PC-9 (cell line): ENCODE measurements around the gene DHRS2. TPM values are rescaled to one million over a fixed set of nuclear protein-coding genes. Genes with fewer than 3 reads are reported as not detected.

Source experiments
- BruUV-seq: library from RNA; stranded (reverse); fragments of 400-500 nt; replicated peaks from 2 replicates; lab custom pipeline; 2021; lab: Mats Ljungman, UMichigan
- CTCF ChIA-PET: fragments of 300-600 bp; sonication (Branson Sonifier 250); formaldehyde crosslinking; loops from one replicate; lab custom pipeline; 2022; ENCODE audit warnings: antibody characterized with exemption; lab: Charles Lee
- POLR2A ChIA-PET: fragments of 300-600 bp; sonication (Branson Sonifier 250); formaldehyde crosslinking; loops from one replicate; lab custom pipeline; 2022; ENCODE audit warnings: antibody characterized with exemption; ENCODE audit not compliant: unreplicated experiment; lab: Charles Lee
- DNase-seq, 2 experiments: peaks; one replicate each; pipeline versions ENCODE4 v3.0.0 to v3.0.0-alpha.2; 2015 to 2022; ENCODE audit warnings: mixed read lengths in 1 of 2
- H2AFZ ChIP-seq: fragments of 200-600 bp; sonication (generic); 2 replicates; pipeline ENCODE4 v1.8.1; 2017; ENCODE audit warnings: antibody characterized with exemption
- H3F3A ChIP-seq: fragments of 200-600 bp; sonication (generic); 2 replicates; pipeline ENCODE4 v1.8.1; 2017; ENCODE audit warnings: antibody characterized with exemption, mild to moderate bottlenecking, low read depth; ENCODE audit not compliant: insufficient read depth
- H3K27ac ChIP-seq: fragments of 200-600 bp; sonication (generic); 2 replicates; pipeline ENCODE4 v1.6.1; 2016; ENCODE audit warnings: mixed run types
- H3K27me3 ChIP-seq: fragments of 200-600 bp; sonication (generic); 2 replicates; pipeline ENCODE4 v1.6.1; 2016; ENCODE audit warnings: low read depth, mixed run types; ENCODE audit not compliant: insufficient read depth
- H3K36me3 ChIP-seq: fragments of 200-600 bp; sonication (generic); 2 replicates; pipeline ENCODE4 v1.6.1; 2016; ENCODE audit warnings: low read depth, mixed run types
- H3K4me1 ChIP-seq: fragments of 200-600 bp; sonication (generic); replicated peaks from 2 replicates; pipeline ENCODE4 v1.6.1; 2016; ENCODE audit warnings: mixed run types; ENCODE audit not compliant: insufficient read depth
- H3K4me2 ChIP-seq: fragments of 200-600 bp; sonication (generic); 2 replicates; pipeline ENCODE4 v1.6.1; 2017; ENCODE audit warnings: mixed run types
- H3K4me3 ChIP-seq: fragments of 200-600 bp; sonication (generic); 2 replicates; pipeline ENCODE4 v1.6.1; 2016; ENCODE audit warnings: mixed run types
- H3K79me2 ChIP-seq: fragments of 200-600 bp; sonication (generic); 2 replicates; pipeline ENCODE4 v1.6.1; 2017; ENCODE audit warnings: low read depth, mixed run types
- H3K9me2 ChIP-seq: fragments of 200-600 bp; sonication (generic); 2 replicates; pipeline ENCODE4 v1.8.1; 2017; ENCODE audit warnings: mild to moderate bottlenecking; ENCODE audit not compliant: insufficient read depth
- H3K9me3 ChIP-seq: fragments of 200-600 bp; sonication (generic); 2 replicates; pipeline ENCODE4 v1.8.1; 2016; ENCODE audit warnings: low read depth; ENCODE audit not compliant: insufficient read depth
- H4K20me1 ChIP-seq: fragments of 200-600 bp; sonication (generic); 2 replicates; pipeline ENCODE4 v1.8.1; 2017; ENCODE audit not compliant: insufficient read depth
- CTCF ChIP-seq: fragments of 200-600 bp; sonication (generic); conservative IDR thresholded peaks from 2 replicates; pipeline ENCODE4 v1.6.1; 2017; ENCODE audit warnings: mixed run types, antibody characterized with exemption, mild to moderate bottlenecking, moderate library complexity
- EZH2 ChIP-seq: fragments of 200-600 bp; sonication (generic); IDR thresholded peaks from 2 replicates; pipeline ENCODE4 v1.8.0; 2017; ENCODE audit warnings: antibody characterized with exemption, low read depth
- intact Hi-C: fragments of 100-400 bp; cut with micrococcal nuclease; formaldehyde crosslinking; loops from one replicate; pipeline ENCODE4 v1.10.0; 2022; ENCODE audit not compliant: unreplicated experiment
- total RNA-seq: library from RNA; stranded (reverse); gene quantifications from 2 replicates; pipeline ENCODE4 v1.2.3, GENCODE V29; 2021

The DHRS2 gene
- total RNA-seq, 1 experiment from 2014 or later: 0.55 TPM

DNA sequence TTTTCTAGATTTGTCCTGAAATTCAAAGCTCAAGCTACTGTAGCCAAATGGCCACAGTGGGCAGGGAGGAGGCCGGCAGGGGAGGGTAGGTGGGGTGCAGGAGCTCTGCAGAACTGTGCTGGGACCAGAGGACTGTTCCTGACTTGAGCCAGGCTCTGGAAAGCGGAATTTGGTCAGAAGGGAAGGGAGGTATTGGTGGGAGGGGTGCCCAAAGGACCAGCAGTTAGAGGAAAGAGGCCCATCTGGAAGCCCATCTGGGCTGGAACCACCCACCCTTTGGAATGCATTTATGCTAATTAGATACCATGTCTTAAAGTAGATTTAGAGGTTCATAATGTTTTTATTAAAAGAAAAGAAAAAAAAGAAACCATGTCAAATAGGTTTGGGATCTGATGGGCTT lies 33.1 kb upstream of the DHRS2 start:
- no peaks in the 10 kb centered on the region for H3K36me3 ChIP-seq
- H3K27ac ChIP-seq: no peak overlapping the region
- no peaks in the 10 kb centered on the region for H3K9me3 ChIP-seq
- DNase-seq: no peak
- no peaks in the 10 kb centered on the region for H3F3A ChIP-seq
- H4K20me1 ChIP-seq: no peaks in the 10 kb centered on the region
- H3K4me1 ChIP-seq: peaks cover 8% of the 10 kb centered on the region; the same call in 1 of the 2 replicates
- no peak overlapping the region for H3K4me2 ChIP-seq
- ChIA-PET POLR2A (interaction anchor here (0.7 kb wide), 1 partner anchor 491 kb away, joined by 5 read pairs; the partner anchor contains the start of gene PCK2), CTCF (no interaction called here)
- intact Hi-C loops: no loop called here
- H3K4me3 ChIP-seq: no peak overlapping the region
- no TSS peak for BruUV-seq
- TF ChIP-seq CTCF: no peak
- no peak for TF ChIP-seq EZH2
- H3K9me2 ChIP-seq: no peaks in the 10 kb centered on the region
- no peak overlapping the region for H2AFZ ChIP-seq
- H3K27me3 ChIP-seq: no peaks in the 10 kb centered on the region
- H3K79me2 ChIP-seq: no peaks in the 10 kb centered on the region

DNA sequence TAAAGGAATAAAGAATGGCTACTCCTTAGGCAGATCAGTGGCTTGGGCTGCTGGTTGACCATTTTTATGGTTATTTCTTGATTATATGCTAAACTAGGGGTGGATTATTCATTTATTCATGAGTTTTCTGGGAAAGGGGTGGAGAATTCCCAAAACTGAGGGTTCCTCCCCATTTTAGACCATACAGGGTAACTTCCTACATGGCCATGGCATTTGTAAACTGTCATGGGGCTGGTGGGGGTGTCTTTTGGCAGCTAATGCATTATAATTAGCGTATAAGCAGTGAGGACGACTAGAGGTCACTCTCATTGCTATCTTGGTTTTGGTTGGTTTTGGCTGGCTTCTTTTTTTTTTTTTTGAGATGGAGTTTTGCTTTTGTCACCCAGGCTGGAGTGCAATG lies 32.0 kb upstream of the DHRS2 start:
- intact Hi-C loops: no loop called here

GRCh38 chr14:23604675-23605170 lies 31.4 kb upstream of the DHRS2 start:
- ChIA-PET POLR2A (no interaction called here), CTCF (no interaction called here)
- no peaks in the 10 kb centered on the region for H3F3A ChIP-seq
- TF ChIP-seq EZH2 (no peak), CTCF (no peak)
- no peak overlapping the region for H3K27ac ChIP-seq
- H3K9me2 ChIP-seq: no peaks in the 10 kb centered on the region
- no peak overlapping the region for H2AFZ ChIP-seq
- DNase-seq: peak in 1 of 2 experiments; percentile 36
- no peaks in the 10 kb centered on the region for H3K36me3 ChIP-seq
- intact Hi-C loops: no loop called here
- H3K4me3 ChIP-seq: no peak overlapping the region
- no peaks in the 10 kb centered on the region for H4K20me1 ChIP-seq
- H3K4me1 ChIP-seq: peaks cover 8% of the 10 kb centered on the region; the same call in 1 of the 2 replicates
- H3K79me2 ChIP-seq: no peaks in the 10 kb centered on the region
- H3K9me3 ChIP-seq: no peaks in the 10 kb centered on the region
- BruUV-seq: no TSS peak
- no peak overlapping the region for H3K4me2 ChIP-seq
- H3K27me3 ChIP-seq: no peaks in the 10 kb centered on the region

More for the DNA sequence above, 32.0 kb upstream of the DHRS2 start:
- no peak overlapping the region for H3K4me3 ChIP-seq
- H3K27ac ChIP-seq: no peak overlapping the region
- POLR2A ChIA-PET: no interaction called here
- H3K36me3 ChIP-seq: no peaks in the 10 kb centered on the region
- TF ChIP-seq EZH2 (no peak), CTCF (no peak)
- H3K9me2 ChIP-seq: no peaks in the 10 kb centered on the region
- no peaks in the 10 kb centered on the region for H4K20me1 ChIP-seq
- no peak for DNase-seq
- no peak overlapping the region for H3K4me2 ChIP-seq
- CTCF ChIA-PET: no interaction called here
- H3K4me1 ChIP-seq: peaks cover 8% of the 10 kb centered on the region; the same call in 1 of the 2 replicates
- H3F3A ChIP-seq: no peaks in the 10 kb centered on the region
- no peak overlapping the region for H2AFZ ChIP-seq
- H3K79me2 ChIP-seq: no peaks in the 10 kb centered on the region
- no peaks in the 10 kb centered on the region for H3K9me3 ChIP-seq
- no peaks in the 10 kb centered on the region for H3K27me3 ChIP-seq
- BruUV-seq: no TSS peak
